GM19035 (cell line): ENCODE results near the gene SPTLC3.
"Not testable (repeated sequence)": the region's sequence is repeated elsewhere in the genome, so short reads cannot be mapped to it uniquely, and the experiment has no call there.

ENCODE experiments used
- ATAC-seq: cut with Tn5 transposase; IDR thresholded peaks from one replicate; pipeline ENCODE4 v1.9.1; 2021; ENCODE audit not compliant: unreplicated experiment

SPTLC3 gene

DNA sequence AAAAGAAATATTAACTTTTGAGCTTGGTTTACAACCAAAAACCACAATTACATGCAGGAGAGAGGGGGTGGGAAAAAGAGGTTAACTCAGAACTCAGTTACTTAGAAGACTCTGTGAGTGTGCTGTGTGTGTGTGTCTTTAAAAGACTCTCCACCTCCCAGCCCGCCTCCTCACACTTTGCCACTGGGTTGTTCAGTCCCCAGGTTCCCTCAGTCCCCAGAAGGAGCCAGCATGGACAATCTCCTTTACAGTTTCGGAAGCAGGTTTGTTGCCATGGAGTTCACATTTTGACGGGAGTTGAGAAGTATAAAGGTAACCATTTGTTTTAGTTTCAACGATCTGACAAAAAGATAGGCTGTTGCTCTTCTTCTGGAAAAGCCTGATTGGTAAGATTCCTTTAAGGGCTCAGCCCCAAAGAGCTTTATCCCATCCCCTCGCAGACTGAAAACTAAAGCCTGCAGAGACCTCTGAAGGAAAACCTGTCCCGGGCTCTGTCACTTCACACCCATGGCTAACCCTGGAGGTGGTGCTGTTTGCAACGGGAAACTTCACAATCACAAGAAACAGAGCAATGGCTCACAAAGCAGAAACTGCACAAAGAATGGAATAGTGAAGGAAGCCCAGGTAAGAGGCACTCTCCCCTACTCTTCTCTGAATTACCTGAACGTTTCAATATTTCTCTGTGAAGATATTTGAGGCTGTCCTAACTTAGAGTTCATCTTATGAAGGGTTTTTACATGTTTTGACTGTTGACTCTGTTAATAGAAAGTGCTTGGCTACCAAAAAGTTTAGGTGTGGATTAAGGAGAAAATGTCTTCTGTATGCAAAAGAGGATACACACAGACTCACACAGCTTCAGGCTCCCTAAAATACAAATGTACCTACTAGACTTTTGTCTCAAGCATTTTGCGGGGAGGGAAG, at the start of gene SPTLC3:
SPTLC3 (plus strand) TSS at position 212 of the 921 bp plus-strand sequence; CDS start at position 508, 296 bp downstream.
- peak; percentile 38 for ATAC-seq

GRCh38 chr20:12961725-12962124, 47.0 kb upstream of the SPTLC3 start:
- no peak for ATAC-seq

- no peak for ATAC-seq
Observed at GRCh38 chr20:12962895-12963294, 45.9 kb upstream of the SPTLC3 start.

GRCh38 chr20:12963416-12963815, 45.4 kb upstream of the SPTLC3 start:
- no peak for ATAC-seq

GRCh38 chr20:12965212-12965869, 43.4 kb upstream of the SPTLC3 start:
- ATAC-seq = no peak

DNA sequence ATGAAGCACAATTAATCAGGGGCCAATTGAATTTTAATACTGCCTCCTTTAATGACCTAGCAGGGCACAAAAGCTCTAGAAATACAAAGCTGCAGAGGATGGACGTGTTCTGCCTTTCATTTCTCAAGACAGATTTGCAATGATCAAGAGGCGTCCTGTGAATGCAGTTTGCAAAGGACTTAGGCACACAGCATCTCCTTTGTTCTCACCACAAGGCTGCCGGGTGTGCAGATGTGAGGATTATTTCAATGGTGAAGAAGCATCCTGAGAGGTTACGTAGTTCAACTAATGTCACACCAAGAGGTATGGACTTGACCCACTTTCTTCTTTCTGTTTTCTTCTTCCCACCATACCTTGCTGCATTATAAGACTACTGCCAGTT, 42.9 kb upstream of the SPTLC3 start:
- ATAC-seq = no peak

- no peak for ATAC-seq
Observed at GRCh38 chr20:12966468-12967085, 42.2 kb upstream of the SPTLC3 start.

GRCh38 chr20:12967932-12968331, 40.8 kb upstream of the SPTLC3 start:
- no peak for ATAC-seq

- no peak for ATAC-seq
Observed at GRCh38 chr20:12968472-12968871, 40.3 kb upstream of the SPTLC3 start.

DNA sequence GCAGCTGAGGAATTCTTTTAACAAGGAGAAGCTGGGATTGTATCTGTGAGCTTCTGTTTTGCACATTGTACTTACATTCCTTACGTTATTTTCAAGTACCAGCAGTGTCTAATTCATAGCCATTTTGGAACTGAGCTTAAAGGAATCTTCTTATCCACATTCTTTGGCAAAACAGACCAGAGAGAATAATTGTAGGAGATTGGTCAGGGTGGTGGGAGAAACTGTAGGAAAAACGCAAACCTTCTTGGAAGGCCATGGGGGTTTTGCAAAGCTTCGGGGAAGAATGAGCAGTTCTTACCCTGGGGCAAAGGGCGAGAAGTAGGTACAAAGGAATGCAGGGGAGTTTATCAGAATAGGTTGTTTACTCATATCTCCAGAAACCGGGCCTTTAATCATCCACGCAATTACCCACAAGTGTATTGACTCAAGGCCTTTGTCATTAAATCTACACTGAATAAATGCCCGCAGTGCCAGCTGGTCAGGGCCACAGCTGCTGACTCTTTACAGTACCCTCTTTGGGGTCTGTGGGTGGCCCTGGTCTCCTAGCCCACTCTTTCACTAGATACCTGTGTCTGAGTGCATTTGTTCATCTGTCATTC, 39.6 kb upstream of the SPTLC3 start:
- no peak for ATAC-seq

DNA sequence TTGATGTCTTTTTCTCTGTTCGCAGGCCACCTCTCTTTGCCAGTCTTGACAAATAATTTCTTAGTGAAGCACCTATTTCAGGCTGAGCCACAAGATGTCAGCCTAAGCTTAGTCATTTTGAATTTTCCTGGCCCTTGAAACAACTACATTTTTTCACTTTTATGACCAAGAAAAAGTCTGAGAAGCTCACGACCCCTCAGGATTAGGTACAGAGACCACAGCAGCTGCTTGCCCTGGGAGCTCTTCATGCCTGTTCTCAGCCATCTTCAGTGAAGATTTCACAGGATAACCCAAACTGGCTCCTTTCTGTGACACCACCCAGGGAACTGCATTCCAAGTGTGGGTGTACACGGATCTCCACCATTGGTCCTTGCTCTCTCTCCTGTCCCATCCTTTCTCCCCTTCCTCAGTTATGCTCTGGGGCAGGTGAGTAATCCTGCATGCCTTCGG, 38.4 kb upstream of the SPTLC3 start:
- ATAC-seq = no peak

GRCh38 chr20:12975833-12976608, 32.8 kb upstream of the SPTLC3 start:
- no peak for ATAC-seq

- no peak for ATAC-seq
Observed at GRCh38 chr20:12976720-12977309, 32.0 kb upstream of the SPTLC3 start.

- ATAC-seq = no peak
Observed at GRCh38 chr20:12977328-12978125, 31.2 kb upstream of the SPTLC3 start.

DNA sequence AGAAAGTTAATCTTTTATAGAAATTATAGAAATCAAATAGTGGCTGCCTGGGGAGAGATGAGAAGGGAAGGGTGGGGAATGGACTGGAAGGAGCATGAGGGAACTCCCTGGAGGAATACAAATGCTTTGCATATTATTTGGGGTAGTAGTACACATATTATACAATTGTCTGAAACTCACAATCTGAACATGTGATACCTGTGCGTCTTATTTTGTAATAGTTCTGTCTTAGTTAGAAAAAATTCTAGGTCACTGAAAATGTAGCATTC, 30.7 kb upstream of the SPTLC3 start:
- no peak for ATAC-seq

- ATAC-seq = no peak
Observed at GRCh38 chr20:12978613-12979495, 29.9 kb upstream of the SPTLC3 start.

DNA sequence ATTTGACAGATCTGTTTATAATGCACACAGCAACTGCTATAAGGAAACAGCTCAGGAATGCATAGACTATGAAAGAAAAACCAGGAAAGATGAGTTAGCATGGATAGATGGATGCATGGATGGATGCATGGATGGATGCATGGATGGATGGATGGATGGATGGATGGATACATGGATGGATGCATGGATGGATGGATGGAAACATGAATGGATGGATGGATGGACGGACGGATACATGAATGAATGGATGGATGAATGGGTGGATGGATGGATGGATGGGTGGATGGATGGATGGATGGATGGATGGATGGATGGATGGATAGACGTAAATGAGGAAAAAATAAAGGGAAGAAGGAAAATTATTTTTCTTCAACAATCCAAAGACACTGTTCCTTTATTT, 29.1 kb upstream of the SPTLC3 start:
- not testable (repeated sequence) for ATAC-seq

DNA sequence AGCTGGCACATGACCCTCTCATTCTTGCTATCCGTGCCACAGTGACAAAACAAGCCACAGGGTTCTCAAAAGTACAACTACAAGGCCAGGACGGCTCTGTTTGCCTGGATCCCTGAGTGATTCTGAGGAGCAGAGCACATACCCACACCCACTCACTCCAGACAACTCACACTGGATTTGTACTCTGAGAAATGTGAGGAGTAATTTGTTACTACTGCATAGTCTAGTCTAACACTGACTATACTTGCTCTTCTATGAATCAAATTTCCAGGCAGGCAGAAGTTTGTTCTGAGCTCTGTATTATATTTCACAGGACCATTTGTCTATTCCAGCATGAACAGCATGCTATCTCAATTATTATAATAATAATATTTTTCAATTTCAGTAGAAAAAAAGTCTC, 26.7 kb upstream of the SPTLC3 start:
- no peak for ATAC-seq
